ENCODE measurements around the gene RFC4. TPM values are rescaled to one million over a fixed set of nuclear protein-coding genes. Genes with fewer than 3 reads are reported as not detected.

RFC4 gene
- total and polyA plus RNA-seq, 2 of the 4 experiments (the other 2 are of a cell fraction), result 19.5 to 27.9 TPM

DNA sequence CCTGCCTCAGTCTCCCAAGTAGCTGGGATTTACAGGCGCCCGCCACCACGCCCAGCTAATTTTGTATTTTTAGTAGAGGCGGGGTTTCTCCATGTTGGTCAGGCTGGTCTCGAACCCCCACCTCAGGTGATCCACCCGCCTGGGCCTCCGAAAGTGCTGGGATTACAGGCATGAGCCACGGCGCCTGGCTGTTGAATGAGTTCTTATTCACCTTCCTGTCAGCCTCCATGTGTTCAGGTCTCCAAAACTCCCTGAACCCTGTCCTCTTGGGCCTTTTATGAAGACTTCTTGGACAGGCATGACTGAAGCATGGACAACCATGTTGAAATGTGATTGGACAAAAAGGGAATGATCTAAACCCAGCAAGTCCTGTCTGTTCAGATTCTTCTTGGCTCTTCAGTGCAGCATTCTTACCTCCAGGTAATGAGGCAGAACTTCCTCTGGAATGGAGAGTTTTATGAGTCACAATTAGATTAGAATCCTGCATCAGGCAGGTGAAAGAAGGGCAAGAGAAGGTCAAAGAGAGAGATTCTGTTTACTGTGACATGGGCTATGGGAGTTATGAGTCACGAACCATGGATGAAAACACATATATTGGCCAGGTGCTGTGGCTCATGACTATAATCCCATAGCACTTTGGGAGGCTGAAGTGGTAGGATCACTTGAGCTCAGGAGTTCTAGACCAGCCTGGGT is 46.0 kb downstream of the RFC4 start:
- no peaks in the 10 kb centered on the region for H4K20me1 ChIP-seq (ENCODE audit: insufficient read depth, low read length)
- no peak overlapping the region for H4K91ac ChIP-seq (ENCODE audit: insufficient read depth, low read depth, low read length)
- no peak overlapping the region for H2AFZ ChIP-seq (replicated peaks; ENCODE audit: low read length, poor library complexity)
- H2AK5ac ChIP-seq (ENCODE audit: low read depth, low read length), result no peak overlapping the region
- no peak overlapping the region for H4K8ac ChIP-seq (ENCODE audit: low read depth in 2 of 2, low read length in 2 of 2)
- in situ Hi-C loops (cut with MboI; ENCODE audit: low sequenced_read_pairs), result no loop called here
- no peaks in the 10 kb centered on the region for H3K9me1 ChIP-seq (ENCODE audit: insufficient read depth, low read length)
- 82% methylated on average over 2 of the region's 10 CpGs; no CpG with 5 or more reads in 1 of the 2 experiments for WGBS, 2 experiments (ENCODE audit: extremely low coverage in 2 of 2, insufficient read length in 1 of 2)
- no peak overlapping the region for H2AK9ac ChIP-seq (replicated peaks; ENCODE audit: low read depth, low read length, poor library complexity)
- H3K27ac ChIP-seq (ENCODE audit: insufficient read depth, low read length), result no peak overlapping the region
- H4K5ac ChIP-seq (ENCODE audit: low read depth, low read length), result no peak overlapping the region
- no peak overlapping the region for H3K9ac ChIP-seq (ENCODE audit: low read depth, low read length)
- H3K4me3 ChIP-seq (ENCODE audit: insufficient read depth, low read depth, low read length), result no peak overlapping the region
- no peak overlapping the region for H3K4ac ChIP-seq (ENCODE audit: low read depth, low read length)
- BruUV-seq (replicated peaks), result no TSS peak
- no peaks in the 10 kb centered on the region for H3K27me3 ChIP-seq (ENCODE audit: control insufficient read depth, insufficient read depth, low read length)
- DNase-seq (no peak), ATAC-seq (ENCODE audit: low read depth) (no peak)
- H3K56ac ChIP-seq (ENCODE audit: extremely low read depth, insufficient read depth, low read length), result no peak overlapping the region
- ChIA-PET CTCF (no interaction called here), POLR2A (ENCODE audit: unreplicated experiment) (no interaction called here)
- no peak overlapping the region for H2BK5ac ChIP-seq (ENCODE audit: low read depth, low read length, poor library complexity, severe bottlenecking)
- dilution Hi-C loops (cut with HindIII; ENCODE audit: low sequenced_read_pairs, unreplicated experiment), result no loop called here
- no peak overlapping the region for H2BK15ac ChIP-seq (ENCODE audit: low read depth, low read length)
- H3K18ac ChIP-seq (ENCODE audit: low read depth, low read length), result no peak overlapping the region
- intact Hi-C loops (cut with micrococcal nuclease), result no loop called here
- no peaks in the 10 kb centered on the region for H3K9me3 ChIP-seq (ENCODE audit: control insufficient read depth, insufficient read depth, low read length)
- no peaks in the 10 kb centered on the region for H3K4me1 ChIP-seq (ENCODE audit: control insufficient read depth, insufficient read depth, low read length)
- no peak overlapping the region for H3K4me2 ChIP-seq (ENCODE audit: low read depth, low read length)
- no peak overlapping the region for H3K23ac ChIP-seq (ENCODE audit: low read depth, low read length)
- H2BK20ac ChIP-seq (ENCODE audit: low read depth, low read length), result no peak overlapping the region
- H2BK120ac ChIP-seq (ENCODE audit: low read depth, low read length), result no peak overlapping the region
- TF ChIP-seq BHLHE40 (IDR thresholded peaks at IDR 0.05; ENCODE audit: low read depth, low read length), result no peak
- H3K79me1 ChIP-seq (ENCODE audit: low read depth in 1 of 2, low read length in 2 of 2), result no peaks in the 10 kb centered on the region
- H3K36me3 ChIP-seq (ENCODE audit: control insufficient read depth, insufficient read depth, low read length), result no peaks in the 10 kb centered on the region
- H3K14ac ChIP-seq (replicated peaks; ENCODE audit: low read depth, low read length), result no peak overlapping the region
